HG02759 (cell line): ENCODE measurements around the gene UQCRC1.

Experiments
- ATAC-seq: cut with Tn5 transposase; IDR thresholded peaks from one replicate; pipeline ENCODE4 v1.9.1; 2021; ENCODE audit warnings: mild to moderate bottlenecking, moderate library complexity; ENCODE audit not compliant: unreplicated experiment

UQCRC1 gene

GRCh38 chr3:48599509-48600285, 9.7 kb downstream of the UQCRC1 start:
- no peak for ATAC-seq

- no peak for ATAC-seq
Observed at GRCh38 chr3:48599077-48599501, 10.4 kb downstream of the UQCRC1 start.

GRCh38 chr3:48598323-48599076, 10.9 kb downstream of the UQCRC1 start:
- ATAC-seq: no peak

GRCh38 chr3:48597408-48597800, 12.0 kb downstream of the UQCRC1 start:
- ATAC-seq: no peak

GRCh38 chr3:48596676-48597407, 12.6 kb downstream of the UQCRC1 start:
- no peak for ATAC-seq

GRCh38 chr3:48596157-48596556, 13.3 kb downstream of the UQCRC1 start:
- ATAC-seq: no peak

- ATAC-seq: no peak
Observed at GRCh38 chr3:48595526-48596121, 13.8 kb downstream of the UQCRC1 start.

- no peak for ATAC-seq
Observed at GRCh38 chr3:48595075-48595525, 14.3 kb downstream of the UQCRC1 start, which contains the start of gene COL7A1. Gene COL7A1, minus strand, starts transcription at chr3:48595329. Its CDS starts 170 bp downstream, at chr3:48595159.

GRCh38 chr3:48594417-48595049, 14.9 kb downstream of the UQCRC1 start:
- ATAC-seq: no peak

GRCh38 chr3:48593337-48593736, 16.1 kb downstream of the UQCRC1 start:
- no peak for ATAC-seq

- no peak for ATAC-seq
Observed at GRCh38 chr3:48592519-48593087, 16.8 kb downstream of the UQCRC1 start.

- no peak for ATAC-seq
Observed at GRCh38 chr3:48591886-48592518, 17.4 kb downstream of the UQCRC1 start.

- ATAC-seq: no peak
Observed at GRCh38 chr3:48591436-48591835, 18.0 kb downstream of the UQCRC1 start.

- ATAC-seq: no peak
Observed at GRCh38 chr3:48588230-48588629, 21.2 kb downstream of the UQCRC1 start.

- ATAC-seq: no peak
Observed at GRCh38 chr3:48587686-48588085, 21.8 kb downstream of the UQCRC1 start.

GRCh38 chr3:48585411-48585810, 24.0 kb downstream of the UQCRC1 start:
- no peak for ATAC-seq

- no peak for ATAC-seq
Observed at GRCh38 chr3:48584836-48585235, 24.6 kb downstream of the UQCRC1 start.

GRCh38 chr3:48581621-48582481, 27.6 kb downstream of the UQCRC1 start:
- no peak for ATAC-seq

- no peak for ATAC-seq
Observed at GRCh38 chr3:48576647-48577046, 32.8 kb downstream of the UQCRC1 start.
